ENCODE data around the gene TSNAX. TPM values are rescaled to one million over a fixed set of nuclear protein-coding genes. Genes with fewer than 3 reads are reported as not detected.

The TSNAX gene
- total and polyA plus RNA-seq, 2 of the 4 experiments (the other 2 are of a cell fraction) = 19.6 to 60.6 TPM

DNA sequence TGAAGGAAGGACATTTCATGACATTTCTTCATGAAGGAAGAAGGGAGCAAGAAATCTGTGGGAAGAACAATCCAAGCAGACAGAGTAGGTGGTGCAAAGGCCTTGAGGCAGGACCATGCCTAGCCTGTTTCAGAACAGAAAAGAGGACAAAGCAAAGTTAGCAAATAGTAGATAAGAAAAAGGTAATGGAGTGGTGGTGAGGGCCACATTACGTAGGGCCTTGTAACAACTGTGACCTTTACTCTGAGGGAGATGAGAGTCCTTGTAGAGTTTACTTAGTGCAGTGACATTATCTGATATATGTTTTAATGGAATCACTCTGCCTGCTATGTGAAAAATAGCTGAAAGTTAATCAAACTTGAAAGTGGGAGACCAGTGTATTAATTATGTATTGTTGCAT lies 6.4 kb upstream of the TSNAX start:
- Histone ChIP-seq H3K36me3 (ENCODE audit: control insufficient read depth, insufficient read depth, low read length) (no peaks in the 10 kb centered on the region), H2BK120ac (ENCODE audit: low read depth, low read length) (no peak overlapping the region), H2AK9ac (replicated peaks; ENCODE audit: low read depth, low read length, poor library complexity) (no peak overlapping the region), H3K9me1 (ENCODE audit: insufficient read depth, low read length) (no peaks in the 10 kb centered on the region), H4K20me1 (ENCODE audit: insufficient read depth, low read length) (no peaks in the 10 kb centered on the region), H3K56ac (ENCODE audit: extremely low read depth, insufficient read depth, low read length) (no peak overlapping the region), H2AFZ (replicated peaks; ENCODE audit: low read length, poor library complexity) (no peak overlapping the region), H2BK15ac (ENCODE audit: low read depth, low read length) (no peak overlapping the region), H3K4me3 (ENCODE audit: insufficient read depth, low read depth, low read length) (no peak overlapping the region), H3K18ac (ENCODE audit: low read depth, low read length) (no peak overlapping the region), H2AK5ac (ENCODE audit: low read depth, low read length) (no peak overlapping the region), H4K8ac (ENCODE audit: low read depth in 2 of 2, low read length in 2 of 2) (no peak overlapping the region), H3K27me3 (ENCODE audit: control insufficient read depth, insufficient read depth, low read length) (no peaks in the 10 kb centered on the region), H3K9ac (ENCODE audit: low read depth, low read length) (no peak overlapping the region), H4K91ac (ENCODE audit: insufficient read depth, low read depth, low read length) (no peak overlapping the region), H2BK5ac (ENCODE audit: low read depth, low read length, poor library complexity, severe bottlenecking) (no peak overlapping the region), H3K4me1 (ENCODE audit: control insufficient read depth, insufficient read depth, low read length) (no peaks in the 10 kb centered on the region), H2BK20ac (ENCODE audit: low read depth, low read length) (no peak overlapping the region), H4K5ac (ENCODE audit: low read depth, low read length) (no peak overlapping the region), H3K9me3 (ENCODE audit: control insufficient read depth, insufficient read depth, low read length) (no peaks in the 10 kb centered on the region), H3K79me1 (ENCODE audit: low read depth in 1 of 2, low read length in 2 of 2) (no peaks in the 10 kb centered on the region), H3K4me2 (ENCODE audit: low read depth, low read length) (no peak overlapping the region), H3K14ac (replicated peaks; ENCODE audit: low read depth, low read length) (no peak overlapping the region), H3K23ac (ENCODE audit: low read depth, low read length) (no peak overlapping the region), H3K4ac (ENCODE audit: low read depth, low read length) (no peak overlapping the region), H3K27ac (ENCODE audit: insufficient read depth, low read length) (no peak overlapping the region)
- WGBS, 2 experiments (ENCODE audit: extremely low coverage in 2 of 2, insufficient read length in 1 of 2) = 88% methylated on average over 1 of the region's 1 CpG; no CpG with 5 or more reads in 1 of the 2 experiments
- no peak for ATAC-seq (ENCODE audit: low read depth)
- intact Hi-C loops (cut with micrococcal nuclease) (no loop called here), in situ Hi-C loops (cut with MboI; ENCODE audit: low sequenced_read_pairs) (no loop called here), dilution Hi-C loops (cut with HindIII; ENCODE audit: low sequenced_read_pairs, unreplicated experiment) (no loop called here)
- DNase-seq = no peak
- ChIA-PET POLR2A (ENCODE audit: unreplicated experiment) (no interaction called here), CTCF (no interaction called here)
- no peak for TF ChIP-seq BHLHE40 (IDR thresholded peaks at IDR 0.05; ENCODE audit: low read depth, low read length)
- no peak for TF ChIP-seq MXI1 (IDR thresholded peaks at IDR 0.05; ENCODE audit: borderline replicate concordance, low read depth, low read length)
- TF ChIP-seq, protein P1, sequence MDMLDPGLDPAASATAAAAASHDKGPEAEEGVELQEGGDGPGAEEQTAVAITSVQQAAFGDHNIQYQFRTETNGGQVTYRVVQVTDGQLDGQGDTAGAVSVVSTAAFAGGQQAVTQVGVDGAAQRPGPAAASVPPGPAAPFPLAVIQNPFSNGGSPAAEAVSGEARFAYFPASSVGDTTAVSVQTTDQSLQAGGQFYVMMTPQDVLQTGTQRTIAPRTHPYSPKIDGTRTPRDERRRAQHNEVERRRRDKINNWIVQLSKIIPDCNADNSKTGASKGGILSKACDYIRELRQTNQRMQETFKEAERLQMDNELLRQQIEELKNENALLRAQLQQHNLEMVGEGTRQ (IDR thresholded peaks at IDR 0.05; ENCODE audit: low read depth, low read length) = no peak
- TF ChIP-seq RCOR1 (IDR thresholded peaks at IDR 0.05; ENCODE audit: insufficient replicate concordance, low read length) = no peak
- TF ChIP-seq RFX5 (IDR thresholded peaks at IDR 0.05; ENCODE audit: low read depth, low read length) = no peak
- TF ChIP-seq MAZ (IDR thresholded peaks at IDR 0.05; ENCODE audit: borderline replicate concordance, low read depth, low read length) = no peak
- TF ChIP-seq RAD21 (IDR thresholded peaks at IDR 0.05; ENCODE audit: low read length) = no peak
- no peak for TF ChIP-seq POLR2A (IDR thresholded peaks at IDR 0.05; ENCODE audit: low read depth, low read length)
- no peak for TF ChIP-seq NFE2L2 (IDR thresholded peaks at IDR 0.05; ENCODE audit: low read depth, low read length)
- no peak for TF ChIP-seq SMC3 (IDR thresholded peaks at IDR 0.05; ENCODE audit: low read depth, low read length)
- TF ChIP-seq, protein P2, sequence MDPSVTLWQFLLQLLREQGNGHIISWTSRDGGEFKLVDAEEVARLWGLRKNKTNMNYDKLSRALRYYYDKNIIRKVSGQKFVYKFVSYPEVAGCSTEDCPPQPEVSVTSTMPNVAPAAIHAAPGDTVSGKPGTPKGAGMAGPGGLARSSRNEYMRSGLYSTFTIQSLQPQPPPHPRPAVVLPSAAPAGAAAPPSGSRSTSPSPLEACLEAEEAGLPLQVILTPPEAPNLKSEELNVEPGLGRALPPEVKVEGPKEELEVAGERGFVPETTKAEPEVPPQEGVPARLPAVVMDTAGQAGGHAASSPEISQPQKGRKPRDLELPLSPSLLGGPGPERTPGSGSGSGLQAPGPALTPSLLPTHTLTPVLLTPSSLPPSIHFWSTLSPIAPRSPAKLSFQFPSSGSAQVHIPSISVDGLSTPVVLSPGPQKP (IDR thresholded peaks at IDR 0.05; ENCODE audit: borderline replicate concordance, low read depth, low read length) = no peak
- no peak for TF ChIP-seq CHD1 (IDR thresholded peaks at IDR 0.05; ENCODE audit: low read depth, low read length)
- BruUV-seq (replicated peaks) = no TSS peak

All from IMR-90 (cell line).